Stimulated activated CD4-positive, alpha-beta T cell treated with anti-CD3 and anti-CD28 coated beads, TNF-alpha, amount 100 ng/mL, for 24 hours (primary cell): ENCODE measurements around the gene RNF183.

Experiments used
- DNase-seq, 3 experiments: peaks; one replicate each; pipeline ENCODE4 v3.0.0-alpha.2; 2020; ENCODE audit warnings: low read depth in 3 of 3

The RNF183 gene

GRCh38 chr9:113302792-113303418 lies at the start of gene RNF183:
Gene RNF183 (minus strand): TSS chr9:113303376. CDS start chr9:113298184, 5,192 bp downstream.
- no peak for DNase-seq

- DNase-seq: no peak
These were observed 49.2 kb upstream of the RNF183 start for GRCh38 chr9:113352411-113352810.

- no peak for DNase-seq
These were observed 48.8 kb upstream of the RNF183 start for GRCh38 chr9:113352006-113352405.

GRCh38 chr9:113350937-113351336 lies 47.8 kb upstream of the RNF183 start:
- peak in 1 of 3 experiments; percentile 50 for DNase-seq

GRCh38 chr9:113350107-113350661 lies 47.0 kb upstream of the RNF183 start:
- DNase-seq: peak in 1 of 3 experiments; percentile 25

- DNase-seq: peak in 1 of 3 experiments; percentile 21
These were observed 46.4 kb upstream of the RNF183 start, which contains the start of gene BSPRY for GRCh38 chr9:113349445-113350094. Gene BSPRY (plus strand): TSS chr9:113349541. CDS start chr9:113349580, 39 bp downstream.

GRCh38 chr9:113349066-113349444 lies 45.9 kb upstream of the RNF183 start:
- no peak for DNase-seq

- DNase-seq: no peak
These were observed 45.3 kb upstream of the RNF183 start for GRCh38 chr9:113348437-113348836.

- no peak for DNase-seq
These were observed 42.5 kb upstream of the RNF183 start for GRCh38 chr9:113345671-113346070.

- DNase-seq: no peak
These were observed 42.0 kb upstream of the RNF183 start for GRCh38 chr9:113345190-113345589.

- no peak for DNase-seq
These were observed 40.6 kb upstream of the RNF183 start for GRCh38 chr9:113343732-113344231.

GRCh38 chr9:113341712-113342410 lies 38.7 kb upstream of the RNF183 start:
- DNase-seq: no peak

GRCh38 chr9:113340011-113340699 lies 37.0 kb upstream of the RNF183 start, which contains the start of gene WDR31:
Gene WDR31 (minus strand): TSS chr9:113340275. CDS start chr9:113332022, 8,253 bp downstream.
- DNase-seq: peak; percentile 60 to 83 (median 67)

GRCh38 chr9:113337714-113338113 lies 34.5 kb upstream of the RNF183 start:
- DNase-seq: no peak

- DNase-seq: no peak
These were observed 28.6 kb upstream of the RNF183 start for GRCh38 chr9:113331780-113332179.

- no peak for DNase-seq
These were observed 25.0 kb upstream of the RNF183 start for GRCh38 chr9:113328045-113328782.

- DNase-seq: no peak
These were observed 23.1 kb upstream of the RNF183 start for GRCh38 chr9:113326230-113326629.

- DNase-seq: no peak
These were observed 19.5 kb upstream of the RNF183 start for GRCh38 chr9:113322671-113323070.

GRCh38 chr9:113320051-113320450 lies 16.9 kb upstream of the RNF183 start:
- DNase-seq: no peak

- no peak for DNase-seq
These were observed 15.9 kb upstream of the RNF183 start for GRCh38 chr9:113319054-113319453.

- DNase-seq: no peak
These were observed 14.6 kb upstream of the RNF183 start for GRCh38 chr9:113317777-113318176.
